Psoas muscle (tissue), 8 donors: ENCODE results near the gene ETS1. TPM values are rescaled to one million over a fixed set of nuclear protein-coding genes. Genes with fewer than 3 reads are reported as not detected.
A peak's percentile ranks its signal among the peaks of the same experiment; 100 is the strongest.

Source experiments
- ATAC-seq, 4 donors: fragments of 200-7000 bp; cut with Tn5 transposase; one replicate each; pipeline ENCODE4 v1.9.1; 2020; ENCODE audit warnings: moderate library complexity in 3 of 4, mild to moderate bottlenecking in 2 of 4
- DNase-seq, 2 donors: peaks; one replicate each; pipeline ENCODE4 v3.0.0-alpha.2; 2020
- H3K27ac ChIP-seq: fragments of 200-600 bp; one replicate; pipeline ENCODE4 v1.8.0; 2022
- H3K27me3 ChIP-seq, 3 donors: fragments of 200-600 bp in 1 of 3; one replicate each; pipeline versions ENCODE4 v1.6.1 to v1.8.0; 2013 to 2022; ENCODE audit warnings: low read length in 2 of 3, mild to moderate bottlenecking in 2 of 3, moderate library complexity in 1 of 3; ENCODE audit not compliant: insufficient read depth in 3 of 3
- H3K36me3 ChIP-seq, 2 donors: fragments of 200-600 bp in 1 of 2; one replicate each; pipeline versions ENCODE4 v1.6.1 to v1.8.0; 2013 to 2022; ENCODE audit warnings: low read depth in 1 of 2, mild to moderate bottlenecking in 1 of 2, moderate library complexity in 1 of 2; ENCODE audit not compliant: insufficient read depth in 1 of 2
- H3K4me1 ChIP-seq: fragments of 200-600 bp; one replicate; pipeline ENCODE4 v1.8.0; 2022
- H3K4me3 ChIP-seq: fragments of 200-600 bp; one replicate; pipeline ENCODE4 v1.8.0; 2022; ENCODE audit warnings: mild to moderate bottlenecking
- H3K9me3 ChIP-seq: fragments of 200-600 bp; one replicate; pipeline ENCODE4 v1.8.0; 2022
- WGBS, 3 donors: extraction: QIAGEN DNeasy Blood & Tissue Kit; methylation state at CpG; one replicate each; pipeline versions ENCODE4 v1.1.6 to v1.1.7; 2013; 5-methylcytosine and 5-hydroxymethylcytosine counted together
- intact Hi-C, 2 donors: fragments of 100-400 bp; cut with DNase I; formaldehyde crosslinking; loops; one replicate each; pipeline versions ENCODE4 v1.11.0 to v1.14.2; 2022
- polyA plus RNA-seq, 3 donors: library from polyadenylated mRNA; stranded (reverse); fragments of 200-250 nt; gene quantifications; one replicate each; pipeline ENCODE4 v1.2.3, GENCODE V29; 2013
- total RNA-seq, 4 donors: library from RNA; stranded (reverse); fragmentation: NEBNext Ultra II Directional in 2 of 4; extraction: Animal tissue kit (Norgen Biotek cat#: 25700) in 2 of 4; gene quantifications; one replicate each; pipeline versions ENCODE4 v1.2.1 to v1.2.4, GENCODE V29; 2021 to 2023
- TF ChIP-seq, protein P1 (sequence below): fragments of 200-600 bp; IDR thresholded peaks from one replicate; pipeline ENCODE4 v1.8.0; 2022; ENCODE audit warnings: antibody characterized with exemption
- donor health status: healthy with polysubstance abuse.
- donor health status: DM: no; HTN: no; CAD: no; lungs with moderate emphysema.
- donor health status: Bipolar disorder and iron deficiency.
- donor health status: healthy.
- donor health status: DM: yes; HTN: yes; CAD: no.
- donor health status: DM: no; HTN: no; CAD: no.
- donor health status: DM: no; HTN: no; CAD: no.
- donor health status: DM: yes; HTN: yes; CAD: no.

ETS1 gene
- total and polyA plus RNA-seq, 7 donors = 8.5 to 32.4 (median 19.3) TPM

DNA sequence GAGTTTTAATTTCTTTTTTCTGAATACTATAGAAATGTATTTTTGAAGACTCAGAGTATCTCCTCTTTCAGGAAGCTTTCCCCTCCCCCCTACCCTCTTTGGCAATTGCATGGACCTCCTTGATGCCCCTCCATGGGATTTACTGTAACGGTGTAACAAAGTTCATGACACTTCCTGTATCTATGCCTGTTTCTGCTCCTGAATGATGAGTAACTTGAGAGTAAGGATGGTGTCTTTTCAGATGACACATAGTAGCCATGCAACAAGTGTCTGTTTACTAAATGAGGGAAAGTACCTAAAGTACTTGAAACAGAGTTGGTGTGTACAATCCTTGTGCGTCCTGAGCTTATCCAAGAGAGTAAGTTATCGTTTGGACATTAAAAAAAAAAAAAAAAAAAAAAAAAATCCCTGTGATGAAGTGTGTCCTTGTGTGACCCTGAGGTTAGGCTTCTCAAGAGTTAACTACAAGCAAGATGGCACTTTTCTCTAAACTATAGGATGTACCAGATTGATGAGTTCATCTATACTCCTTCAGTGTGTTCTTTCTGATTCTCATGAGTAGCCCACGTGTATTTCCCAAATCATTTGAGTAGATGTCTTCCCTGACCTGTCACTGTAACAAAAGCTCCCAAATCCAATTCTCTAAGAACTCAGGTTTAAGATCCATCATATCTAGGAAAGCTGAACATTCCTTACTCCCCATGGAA, 7.4 kb downstream of the ETS1 start:
- Histone ChIP-seq H3K4me3 (no peak overlapping the region), H3K4me1 (peaks cover 40% of the 10 kb centered on the region), H3K36me3 (no peaks in the 10 kb centered on the region), H3K27me3 (peaks cover 0 to 5% (median 0%) of the 10 kb centered on the region in 3 donors), H3K9me3 (no peaks in the 10 kb centered on the region), H3K27ac (no peak overlapping the region)
- intact Hi-C loops = no loop called here
- ATAC-seq (peak in 1 of 4 donors; percentile 19), DNase-seq (no peak)
- TF ChIP-seq, protein P1, sequence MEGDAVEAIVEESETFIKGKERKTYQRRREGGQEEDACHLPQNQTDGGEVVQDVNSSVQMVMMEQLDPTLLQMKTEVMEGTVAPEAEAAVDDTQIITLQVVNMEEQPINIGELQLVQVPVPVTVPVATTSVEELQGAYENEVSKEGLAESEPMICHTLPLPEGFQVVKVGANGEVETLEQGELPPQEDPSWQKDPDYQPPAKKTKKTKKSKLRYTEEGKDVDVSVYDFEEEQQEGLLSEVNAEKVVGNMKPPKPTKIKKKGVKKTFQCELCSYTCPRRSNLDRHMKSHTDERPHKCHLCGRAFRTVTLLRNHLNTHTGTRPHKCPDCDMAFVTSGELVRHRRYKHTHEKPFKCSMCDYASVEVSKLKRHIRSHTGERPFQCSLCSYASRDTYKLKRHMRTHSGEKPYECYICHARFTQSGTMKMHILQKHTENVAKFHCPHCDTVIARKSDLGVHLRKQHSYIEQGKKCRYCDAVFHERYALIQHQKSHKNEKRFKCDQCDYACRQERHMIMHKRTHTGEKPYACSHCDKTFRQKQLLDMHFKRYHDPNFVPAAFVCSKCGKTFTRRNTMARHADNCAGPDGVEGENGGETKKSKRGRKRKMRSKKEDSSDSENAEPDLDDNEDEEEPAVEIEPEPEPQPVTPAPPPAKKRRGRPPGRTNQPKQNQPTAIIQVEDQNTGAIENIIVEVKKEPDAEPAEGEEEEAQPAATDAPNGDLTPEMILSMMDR = no peak
- 79 to 85% (median 85%) methylated on average over 4 of the region's 4 CpGs for WGBS, 3 donors

DNA sequence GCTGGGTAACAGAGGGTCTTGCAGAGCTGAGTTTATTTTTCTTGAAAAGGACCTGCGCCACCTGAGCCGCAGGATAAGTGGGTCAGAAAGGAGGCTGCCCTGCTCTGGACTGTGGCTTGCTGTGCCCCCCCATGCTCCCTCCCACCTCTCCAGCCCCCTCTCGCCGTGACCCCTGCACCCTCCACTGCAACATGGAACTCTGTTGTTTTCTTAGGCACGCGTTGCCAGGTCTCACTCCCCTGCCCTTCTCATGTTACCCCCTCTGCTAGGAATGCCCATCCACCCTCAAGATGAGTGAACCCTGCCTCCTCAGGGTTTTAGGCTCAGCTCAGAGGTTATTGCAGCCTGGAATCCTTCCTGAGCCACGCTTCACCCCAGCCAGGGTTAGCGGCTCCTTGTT, 10.8 kb downstream of the ETS1 start:
- H3K9me3 ChIP-seq = no peaks in the 10 kb centered on the region
- TF ChIP-seq, protein P1 = no peak
- no peak overlapping the region for H3K4me3 ChIP-seq
- H3K27ac ChIP-seq = no peak overlapping the region
- whole genome bisulfite sequencing, 3 donors = 35 to 37% (median 36%) methylated on average over 8 of the region's 8 CpGs
- no peaks in the 10 kb centered on the region for H3K27me3 ChIP-seq
- H3K36me3 ChIP-seq = no peaks in the 10 kb centered on the region
- ATAC-seq (no peak), DNase-seq (no peak)
- peaks cover 23% of the 10 kb centered on the region for H3K4me1 ChIP-seq
- intact Hi-C loops = no loop called here

DNA sequence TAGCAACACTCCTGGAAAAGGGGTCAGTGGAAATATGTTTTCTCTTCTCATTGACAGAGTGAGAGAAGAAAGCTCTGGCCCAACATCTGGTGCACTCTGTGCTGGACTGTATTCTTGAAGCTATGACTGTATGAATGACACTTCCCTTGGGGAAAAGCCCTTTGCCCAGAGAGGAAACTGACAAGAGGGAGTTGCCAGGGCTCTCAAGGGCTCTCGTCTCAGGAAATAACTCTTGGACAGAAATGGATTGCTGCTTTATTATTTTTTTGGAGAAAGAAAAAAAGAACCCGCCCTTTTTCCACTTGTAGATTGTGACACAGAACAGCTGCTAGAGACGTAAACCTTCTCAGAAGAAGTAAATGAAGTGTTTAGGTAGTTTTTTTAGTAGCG, 11.4 kb downstream of the ETS1 start:
- DNase-seq (no peak), ATAC-seq (peak in 3 of 4 donors; percentile 61 to 72 (median 66))
- H3K27ac ChIP-seq = peak overlapping the region; percentile 17
- no peaks in the 10 kb centered on the region for H3K27me3 ChIP-seq
- H3K4me1 ChIP-seq = peaks cover 18% of the 10 kb centered on the region
- WGBS, 3 donors = 11 to 17% (median 13%) methylated on average over 4 of the region's 4 CpGs
- H3K9me3 ChIP-seq = no peaks in the 10 kb centered on the region
- no peaks in the 10 kb centered on the region for H3K36me3 ChIP-seq
- intact Hi-C loops = no loop called here
- TF ChIP-seq, protein P1 = no peak
- no peak overlapping the region for H3K4me3 ChIP-seq

DNA sequence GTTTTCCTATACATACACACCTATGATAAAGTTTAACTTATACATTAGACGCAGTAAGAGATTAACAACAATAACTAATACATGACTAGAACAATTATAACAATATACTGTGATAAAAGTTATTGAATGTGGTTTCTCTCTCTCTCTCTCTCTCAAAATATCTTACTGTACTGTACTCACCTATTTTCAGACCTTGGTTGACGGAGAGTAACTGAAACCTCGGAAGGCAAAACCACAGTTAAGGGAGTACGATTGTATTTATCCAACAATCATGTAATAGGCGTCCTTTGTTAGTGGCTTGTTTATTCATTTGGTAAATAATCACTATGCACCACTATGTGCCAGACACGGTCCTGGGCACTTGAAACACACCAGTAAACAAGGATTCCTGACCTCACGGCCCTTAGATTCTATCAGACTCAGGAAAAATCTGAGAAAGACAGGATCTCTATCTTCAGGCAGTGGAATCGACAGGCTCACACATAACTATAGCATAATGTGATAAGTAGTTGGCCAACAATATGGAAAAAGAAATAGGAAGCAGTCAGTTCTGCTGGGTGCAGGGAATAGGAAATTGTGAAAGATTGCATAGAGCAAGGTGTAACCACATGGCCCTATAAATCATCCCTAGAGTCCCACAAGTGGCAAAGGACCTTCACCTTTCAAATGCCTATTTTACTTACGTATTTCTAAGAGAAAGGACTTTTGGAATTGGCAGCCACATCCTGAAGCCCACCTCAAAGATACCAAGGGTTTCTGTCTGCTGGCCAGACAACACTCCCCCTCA, 12.0 kb downstream of the ETS1 start:
- ATAC-seq = no peak

More for the DNA sequence above, 12.0 kb downstream of the ETS1 start:
- Histone ChIP-seq H3K36me3 (no peaks in the 10 kb centered on the region), H3K4me3 (no peak overlapping the region), H3K4me1 (peaks cover 13% of the 10 kb centered on the region), H3K27me3 (no peaks in the 10 kb centered on the region), H3K27ac (peak overlapping the region; percentile 17), H3K9me3 (no peaks in the 10 kb centered on the region)
- intact Hi-C loops = no loop called here
- DNase-seq = no peak
- TF ChIP-seq, protein P1 = no peak
- 63 to 85% (median 72%) methylated on average over 9 of the region's 9 CpGs for WGBS, 3 donors
